ENCODE data around the gene CD63.

CD63 gene

GRCh38 chr12:55717011-55718007, 11.5 kb downstream of the CD63 start:
- H3K4me3 ChIP-seq (replicated peaks; ENCODE audit: low read depth, low read length): peak overlapping the region; percentile 73
- DNase-seq (ENCODE audit: low read depth): no peak
- no peak for TF ChIP-seq CTCF (IDR thresholded peaks at IDR 0.05; ENCODE audit: low read length, missing control alignments)

DNA sequence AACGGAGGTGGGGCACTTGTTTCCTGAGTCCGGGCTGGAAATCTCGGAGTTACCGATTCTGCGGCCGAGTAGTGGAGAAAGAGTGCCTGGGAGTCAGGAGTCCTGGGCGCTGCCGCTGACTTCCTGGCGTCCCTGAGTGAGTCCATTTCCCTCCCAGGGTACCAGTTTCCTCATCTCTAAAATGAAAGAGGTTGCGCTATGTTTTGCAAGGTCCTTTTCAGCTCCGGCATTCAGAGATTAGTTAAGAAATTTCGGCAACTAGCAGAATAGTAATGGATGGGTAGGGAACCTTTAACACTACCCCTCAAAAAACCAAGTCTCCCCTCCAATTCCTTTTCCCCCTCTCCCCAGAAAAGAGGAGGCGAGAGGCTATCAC, 12.2 kb downstream of the CD63 start:
- DNase-seq (ENCODE audit: low read depth): no peak
- TF ChIP-seq CTCF (IDR thresholded peaks at IDR 0.05; ENCODE audit: low read length, missing control alignments): no peak
- H3K4me3 ChIP-seq (replicated peaks; ENCODE audit: low read depth, low read length): peak overlapping the region; percentile 73

DNA sequence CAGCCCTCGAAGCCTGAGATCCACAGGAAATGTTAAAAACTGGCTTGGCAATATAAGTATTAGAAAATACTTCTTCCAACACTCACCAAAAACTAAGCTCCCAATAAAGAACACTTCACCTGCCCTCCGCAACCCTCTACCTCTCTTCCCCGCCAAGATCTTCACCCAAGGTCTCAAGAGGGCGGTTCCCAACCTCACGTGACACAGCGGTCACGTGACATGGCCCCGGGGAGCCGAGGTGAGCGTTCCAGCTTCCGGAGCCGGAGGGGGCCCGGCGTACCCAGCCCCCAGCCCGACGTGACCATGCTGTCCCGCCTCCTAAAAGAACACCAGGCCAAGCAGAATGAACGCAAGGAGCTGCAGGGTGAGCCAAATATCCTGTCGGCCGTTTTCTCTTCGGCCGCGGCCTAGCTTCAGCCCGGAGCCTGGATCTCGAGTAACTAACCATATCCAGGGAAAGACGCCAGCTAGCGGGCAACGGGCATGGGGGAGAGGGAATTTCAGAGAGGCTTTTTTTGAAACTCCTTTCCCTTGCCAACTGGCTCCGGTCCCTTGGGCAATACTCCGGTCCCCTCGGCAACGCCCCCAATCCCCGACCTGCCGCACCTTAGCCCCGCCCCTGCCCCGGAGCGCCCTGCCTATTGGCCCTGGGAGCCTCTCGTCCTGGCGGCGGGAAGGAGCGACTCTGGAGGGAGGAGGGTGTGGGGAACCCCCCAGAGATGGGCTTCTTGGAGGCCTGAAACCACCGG, 12.8 kb downstream of the CD63 start, which contains the start of gene BLOC1S1:
Gene BLOC1S1 (plus strand): TSS at position 214 of the 749 bp plus-strand sequence. CDS start 6 bp downstream, at position 220.
- no peak for TF ChIP-seq CTCF (IDR thresholded peaks at IDR 0.05; ENCODE audit: low read length, missing control alignments)
- peak; percentile 94 for DNase-seq (ENCODE audit: low read depth)
- H3K4me3 ChIP-seq (replicated peaks; ENCODE audit: low read depth, low read length): peak within 1 kb of the TSS; percentile 73

- no peak for DNase-seq (ENCODE audit: low read depth)
- no peak for TF ChIP-seq CTCF (IDR thresholded peaks at IDR 0.05; ENCODE audit: low read length, missing control alignments)
- H3K4me3 ChIP-seq (replicated peaks; ENCODE audit: low read depth, low read length): peak overlapping the region; percentile 73
These were observed 13.5 kb downstream of the CD63 start for GRCh38 chr12:55715169-55715764.

DNA sequence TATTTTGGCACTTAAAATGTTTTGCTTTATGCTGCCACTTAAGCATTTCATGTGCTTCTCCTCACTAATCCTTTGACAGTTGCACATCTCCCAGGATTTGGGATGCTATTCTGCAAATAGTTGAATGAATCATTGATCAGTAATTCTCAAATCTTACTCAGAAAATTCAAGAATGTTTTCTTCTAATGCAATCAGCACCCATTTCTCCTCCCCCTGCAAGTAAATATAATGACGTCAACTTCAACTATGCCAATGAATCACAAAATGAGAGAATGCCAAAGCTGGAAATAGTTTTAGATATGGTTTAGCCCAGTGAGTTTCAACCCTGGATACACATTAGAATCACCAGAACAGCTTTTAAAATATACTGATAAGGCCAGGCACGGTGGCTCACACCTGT, 15.1 kb downstream of the CD63 start:
- peak; percentile 86 for DNase-seq (ENCODE audit: low read depth)

More for the DNA sequence above, 15.1 kb downstream of the CD63 start:
- TF ChIP-seq CTCF (IDR thresholded peaks at IDR 0.05; ENCODE audit: low read length, missing control alignments): no peak
- no peak overlapping the region for H3K4me3 ChIP-seq (replicated peaks; ENCODE audit: low read depth, low read length)
